ENCODE results near the gene RPS18.

The RPS18 gene

GRCh38 chr6:33315793-33316602 lies 44.1 kb downstream of the RPS18 start:
- no peak for DNase-seq

GRCh38 chr6:33316603-33317418 lies 44.9 kb downstream of the RPS18 start:
- DNase-seq, result no peak

DNA sequence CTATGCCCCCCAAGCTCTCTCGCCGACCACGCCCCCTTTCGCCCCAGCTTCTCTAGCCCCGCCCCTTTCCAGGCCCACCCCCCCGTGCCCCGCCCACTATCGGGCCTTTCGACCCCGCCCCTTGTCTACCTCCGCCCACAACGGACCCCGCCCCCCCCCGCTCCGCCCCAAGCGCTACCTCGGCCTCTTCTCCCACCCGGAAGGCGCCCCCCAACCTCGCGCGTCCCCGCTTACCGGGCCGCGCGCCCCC lies 45.5 kb downstream of the RPS18 start:
- peak; percentile 53 for DNase-seq

DNA sequence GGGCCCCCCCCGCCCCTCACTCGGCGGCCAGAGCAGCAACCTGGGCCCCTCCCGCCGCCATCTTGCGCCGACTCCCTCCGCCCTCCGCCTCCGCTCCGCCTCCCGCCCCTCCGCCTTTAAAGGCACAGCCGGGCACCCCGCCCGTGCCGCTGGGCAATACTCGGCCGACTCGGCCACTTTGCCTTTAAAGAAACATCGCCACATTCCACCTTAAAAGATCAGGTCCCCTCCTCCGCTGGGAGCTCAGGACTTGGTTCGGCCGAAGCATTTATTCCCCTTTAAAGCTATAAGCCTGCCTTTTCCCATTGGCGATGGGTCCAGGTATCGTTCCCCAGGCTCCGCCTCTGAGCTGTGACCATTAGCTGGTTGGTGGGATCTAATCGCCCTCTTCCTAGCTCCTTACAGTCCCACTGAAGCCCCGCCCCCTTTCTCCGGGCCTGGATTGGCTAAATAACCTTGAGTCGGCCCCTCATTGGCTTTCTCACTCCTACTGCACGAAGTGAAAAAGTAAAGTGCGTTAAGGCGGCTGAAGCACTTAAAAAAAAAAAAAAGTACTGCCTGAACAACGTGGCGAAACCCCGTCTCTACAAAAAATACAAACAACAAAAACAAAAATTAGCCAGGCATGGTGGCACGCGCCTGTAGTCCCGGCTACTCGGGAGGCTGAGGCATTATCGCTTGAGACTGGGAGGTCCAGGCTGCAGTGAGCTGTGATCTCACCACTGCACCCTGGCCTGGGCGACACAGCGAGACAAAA lies 46.0 kb downstream of the RPS18 start, which contains the start of gene ZBTB22:
ZBTB22 (minus strand) TSS at position 76 of the 757 bp plus-strand sequence. CDS start 828 bp downstream, outside the sequence.
- peak; percentile 99 for DNase-seq

- DNase-seq, result no peak
Observed at GRCh38 chr6:33318426-33319073, 46.7 kb downstream of the RPS18 start.

GRCh38 chr6:33319939-33320314 lies 48.1 kb downstream of the RPS18 start:
- no peak for DNase-seq

DNA sequence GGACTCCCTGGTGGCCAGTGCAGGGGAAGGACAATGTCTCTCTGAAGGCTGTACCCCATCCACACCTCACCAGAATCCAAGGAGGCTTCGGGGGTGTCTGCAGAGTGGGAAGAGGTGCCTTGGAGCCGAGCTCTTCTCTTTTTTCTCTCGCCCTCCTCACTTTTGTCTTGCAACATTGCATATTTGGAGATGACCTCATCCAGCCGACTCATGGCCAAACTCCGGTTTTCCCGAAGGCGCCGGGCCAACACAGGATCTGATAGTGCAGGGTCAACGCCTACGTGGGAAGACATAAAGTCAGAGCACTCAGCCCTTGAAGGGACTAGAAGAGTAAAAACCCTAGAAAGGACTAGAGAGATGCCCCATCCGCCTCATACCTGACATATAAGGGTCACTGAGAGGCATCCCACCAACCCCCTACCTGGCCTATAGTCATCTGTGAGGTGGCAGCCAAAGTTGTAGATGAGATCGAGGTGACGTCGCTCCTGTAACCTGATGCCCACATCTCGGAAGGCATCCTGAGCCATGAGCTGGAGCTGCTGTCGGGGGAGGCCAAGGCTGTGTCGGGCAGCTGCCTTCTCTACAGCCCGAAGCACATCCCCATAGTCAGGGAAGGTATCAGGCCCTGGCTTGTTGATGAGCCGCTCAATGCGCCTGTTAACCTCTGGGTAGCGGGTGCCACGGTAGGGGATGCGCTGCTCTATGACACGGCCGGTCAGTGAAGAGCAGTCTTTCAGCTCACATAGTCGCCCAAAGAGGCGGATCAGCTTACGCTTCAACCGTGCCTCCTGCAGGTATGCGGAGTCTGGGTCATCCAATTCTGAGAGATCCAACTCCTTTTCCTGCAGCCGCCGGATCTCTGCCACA lies 48.7 kb downstream of the RPS18 start:
- peak; percentile 44 for DNase-seq

DNA sequence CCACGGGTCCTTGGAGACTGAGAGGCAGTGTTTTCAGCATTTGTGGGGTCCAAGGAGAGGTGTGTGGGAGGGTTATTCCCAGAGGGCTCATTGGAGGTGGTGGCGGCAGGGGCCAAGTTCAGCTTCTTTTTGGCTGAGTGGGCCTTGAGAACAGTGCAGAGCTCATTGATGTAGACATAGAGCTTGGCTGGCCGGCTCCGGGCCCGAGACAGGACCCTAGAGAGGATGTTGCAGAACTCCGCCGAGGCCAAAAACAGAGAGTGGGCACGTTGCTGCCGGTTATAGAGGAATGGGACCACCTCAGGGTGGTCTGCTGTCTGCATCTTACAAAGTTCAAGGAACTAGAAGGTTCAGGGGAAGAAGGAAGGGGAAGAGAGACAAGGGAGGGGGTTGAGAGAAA lies 49.4 kb downstream of the RPS18 start:
- no peak for DNase-seq

DNA sequence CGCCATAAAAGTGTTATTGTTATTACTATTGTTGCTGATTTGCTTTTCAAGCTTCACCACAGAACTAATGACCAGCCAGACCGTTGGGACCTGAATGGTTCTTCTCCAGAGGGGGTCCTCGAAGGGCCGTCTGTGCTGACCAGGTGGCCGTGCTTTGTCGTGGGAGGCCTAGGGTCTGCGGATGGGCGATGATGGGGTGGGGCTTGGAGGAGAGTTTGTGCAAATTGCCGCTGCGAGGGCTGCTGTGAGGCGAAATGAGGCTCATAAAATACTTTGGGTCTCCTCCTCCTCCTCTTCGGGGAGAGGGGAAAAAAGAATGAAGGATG lies 51.7 kb downstream of the RPS18 start:
- no peak for DNase-seq

- DNase-seq, result no peak
Observed at GRCh38 chr6:33324125-33324524, 52.2 kb downstream of the RPS18 start.
